ENCODE measurements around the gene EML4.

DNA sequence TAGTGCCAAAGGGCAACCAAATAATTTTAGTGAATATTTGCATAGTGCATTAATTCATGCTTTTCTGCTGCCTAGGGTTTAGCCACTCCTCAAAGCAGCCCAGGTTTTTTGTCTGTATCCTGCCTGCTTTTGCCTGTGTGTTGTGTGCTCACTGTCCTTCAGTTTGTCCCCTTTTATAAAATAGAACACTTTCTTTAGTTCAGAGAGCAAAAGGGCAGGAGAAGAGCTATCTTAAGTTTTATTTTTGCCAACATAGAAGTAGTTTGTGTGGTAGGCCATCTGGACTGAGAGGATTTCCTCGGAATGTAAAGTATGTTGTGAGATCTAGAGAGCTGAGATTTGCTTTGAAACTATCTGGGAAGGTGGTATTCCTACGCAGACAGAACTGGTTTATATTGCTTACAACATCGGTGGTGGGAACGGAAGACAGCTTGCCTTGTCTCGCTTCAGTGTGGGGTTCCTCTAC, 64.9 kb downstream of the EML4 start:
- TF ChIP-seq, protein P1, sequence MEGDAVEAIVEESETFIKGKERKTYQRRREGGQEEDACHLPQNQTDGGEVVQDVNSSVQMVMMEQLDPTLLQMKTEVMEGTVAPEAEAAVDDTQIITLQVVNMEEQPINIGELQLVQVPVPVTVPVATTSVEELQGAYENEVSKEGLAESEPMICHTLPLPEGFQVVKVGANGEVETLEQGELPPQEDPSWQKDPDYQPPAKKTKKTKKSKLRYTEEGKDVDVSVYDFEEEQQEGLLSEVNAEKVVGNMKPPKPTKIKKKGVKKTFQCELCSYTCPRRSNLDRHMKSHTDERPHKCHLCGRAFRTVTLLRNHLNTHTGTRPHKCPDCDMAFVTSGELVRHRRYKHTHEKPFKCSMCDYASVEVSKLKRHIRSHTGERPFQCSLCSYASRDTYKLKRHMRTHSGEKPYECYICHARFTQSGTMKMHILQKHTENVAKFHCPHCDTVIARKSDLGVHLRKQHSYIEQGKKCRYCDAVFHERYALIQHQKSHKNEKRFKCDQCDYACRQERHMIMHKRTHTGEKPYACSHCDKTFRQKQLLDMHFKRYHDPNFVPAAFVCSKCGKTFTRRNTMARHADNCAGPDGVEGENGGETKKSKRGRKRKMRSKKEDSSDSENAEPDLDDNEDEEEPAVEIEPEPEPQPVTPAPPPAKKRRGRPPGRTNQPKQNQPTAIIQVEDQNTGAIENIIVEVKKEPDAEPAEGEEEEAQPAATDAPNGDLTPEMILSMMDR (IDR thresholded peaks at IDR 0.05): no peak
- TF ChIP-seq EP300 (IDR thresholded peaks at IDR 0.05) (no peak), POLR2A (IDR thresholded peaks at IDR 0.05) (no peak)

All from tibial nerve (tissue), 4 donors.